AG08396 (cell line): ENCODE results near the gene EFNA2.
"Not testable (repeated sequence)": the region's sequence is repeated elsewhere in the genome, so short reads cannot be mapped to it uniquely, and the experiment has no call there.

ENCODE experiments used
- DNase-seq: peaks from one replicate; pipeline ENCODE4 v3.0.0; 2012; ENCODE audit warnings: low spot score, mixed read lengths

The EFNA2 gene

GRCh38 chr19:1285737-1286360, at the start of gene EFNA2:
TSS of gene EFNA2 (plus strand) at chr19:1285873. CDS start at chr19:1286169, 296 bp downstream.
- no peak for DNase-seq

- peak; percentile 53 for DNase-seq
These were observed 49.1 kb upstream of the EFNA2 start for GRCh38 chr19:1236576-1236975.

GRCh38 chr19:1237027-1237659, 48.5 kb upstream of the EFNA2 start:
- peak; percentile 77 for DNase-seq

GRCh38 chr19:1237754-1238368, 47.8 kb upstream of the EFNA2 start, which contains the start of gene CBARP:
TSS of gene CBARP (minus strand) at chr19:1238005. CDS start at chr19:1236100, 1,905 bp downstream.
- DNase-seq, result peak; percentile 75

- no peak for DNase-seq
These were observed 47.0 kb upstream of the EFNA2 start for GRCh38 chr19:1238369-1239303.

- DNase-seq, result no peak
These were observed 46.3 kb upstream of the EFNA2 start for GRCh38 chr19:1239420-1239795.

GRCh38 chr19:1239796-1240737, 45.6 kb upstream of the EFNA2 start:
- peak; percentile 100 for DNase-seq

- no peak for DNase-seq
These were observed 44.7 kb upstream of the EFNA2 start for GRCh38 chr19:1240925-1241324.

GRCh38 chr19:1241417-1242095, 44.1 kb upstream of the EFNA2 start, which contains the start of gene ATP5F1D:
TSS of gene ATP5F1D (plus strand) at chr19:1241751. CDS start at chr19:1241851, 100 bp downstream.
- peak; percentile 98 for DNase-seq

GRCh38 chr19:1243768-1244692, 41.6 kb upstream of the EFNA2 start:
- peak; percentile 91 for DNase-seq

GRCh38 chr19:1244693-1245451, 40.8 kb upstream of the EFNA2 start:
- no peak for DNase-seq

- DNase-seq, result no peak
These were observed 40.0 kb upstream of the EFNA2 start for GRCh38 chr19:1245494-1246264.

GRCh38 chr19:1246265-1247087, 39.2 kb upstream of the EFNA2 start:
- DNase-seq, result not testable (repeated sequence)

- no peak for DNase-seq
These were observed 37.9 kb upstream of the EFNA2 start for GRCh38 chr19:1247748-1248138.

- DNase-seq, result peak; percentile 92
These were observed 37.4 kb upstream of the EFNA2 start, which contains the start of gene MIDN for GRCh38 chr19:1248139-1248785. TSS of gene MIDN (plus strand) at chr19:1248583. CDS start at chr19:1250297, 1,714 bp downstream.

- DNase-seq, result peak; percentile 82
These were observed 36.8 kb upstream of the EFNA2 start for GRCh38 chr19:1248786-1249297.
